Central memory CD4-positive, alpha-beta T cell (primary cell): ENCODE measurements around the gene CD81.
"Not testable (repeated sequence)": the region's sequence is repeated elsewhere in the genome, so short reads cannot be mapped to it uniquely, and the experiment has no call there.

Source experiments
- DNase-seq: peaks from one replicate; pipeline ENCODE4 v3.0.0; 2022
- total RNA-seq, 3 experiments: gene quantifications; one replicate each; lab custom pipeline; 2026; lab: John Stamatoyannopoulos, UW

CD81 gene, protein sequence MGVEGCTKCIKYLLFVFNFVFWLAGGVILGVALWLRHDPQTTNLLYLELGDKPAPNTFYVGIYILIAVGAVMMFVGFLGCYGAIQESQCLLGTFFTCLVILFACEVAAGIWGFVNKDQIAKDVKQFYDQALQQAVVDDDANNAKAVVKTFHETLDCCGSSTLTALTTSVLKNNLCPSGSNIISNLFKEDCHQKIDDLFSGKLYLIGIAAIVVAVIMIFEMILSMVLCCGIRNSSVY
- 91.8 to 179 (median 140) reads per million in 3 experiments for total RNA-seq

DNA sequence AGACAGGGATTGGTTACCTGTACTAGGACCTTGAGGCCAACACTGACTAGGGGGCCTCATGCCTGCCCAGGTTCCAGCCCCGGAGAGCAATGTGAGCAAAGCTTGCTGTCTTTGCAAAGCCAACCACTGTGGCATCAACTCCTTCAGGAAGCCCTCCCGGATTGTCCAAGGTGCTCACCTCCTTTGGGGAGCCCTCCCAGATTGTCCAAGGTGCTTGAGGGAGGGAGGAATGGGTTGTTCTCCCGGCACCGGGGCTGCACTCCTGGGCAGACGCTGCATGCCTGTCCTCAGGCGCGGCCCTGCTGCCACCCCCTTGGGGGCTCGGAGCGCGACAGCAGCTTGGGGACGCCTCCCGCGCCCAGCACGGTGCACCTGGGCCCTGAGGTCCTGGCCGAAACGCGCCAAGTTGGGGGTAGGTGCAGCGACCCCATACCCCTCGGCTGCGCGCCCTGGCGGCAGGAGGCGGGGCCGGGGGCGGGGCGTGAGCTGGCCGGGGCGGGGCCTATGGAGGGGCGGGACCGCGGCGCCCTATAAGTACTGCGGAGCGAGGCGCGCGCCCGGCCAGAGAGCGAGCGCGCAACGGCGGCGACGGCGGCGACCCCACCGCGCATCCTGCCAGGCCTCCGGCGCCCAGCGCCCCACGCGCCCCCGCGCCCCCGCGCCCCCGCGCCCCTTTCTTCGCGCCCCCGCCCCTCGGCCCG is at the start of gene CD81:
TSS of gene CD81 (plus strand) at position 560 of the 701 bp plus-strand sequence. CDS start 240 bp downstream, outside the sequence.
- DNase-seq, result peak; percentile 53

DNA sequence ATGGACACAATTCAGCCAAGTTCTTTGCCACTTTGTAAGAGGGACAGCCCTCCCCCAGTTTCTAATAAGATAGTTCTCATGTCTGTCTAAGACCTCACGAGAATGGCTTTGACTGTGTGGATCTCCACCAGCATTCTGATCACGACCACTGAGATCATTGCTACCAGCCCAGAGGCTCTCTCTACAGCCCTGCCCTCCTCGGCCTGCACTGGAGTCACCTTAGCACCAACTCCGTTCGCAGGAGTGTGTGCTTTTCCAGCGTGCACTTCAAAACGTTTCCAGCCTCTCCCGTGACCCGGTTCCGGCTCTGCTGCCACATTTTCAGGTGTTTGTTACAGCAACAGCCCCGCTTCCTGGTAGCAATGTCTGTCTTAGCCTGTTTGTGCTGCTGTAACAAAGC is 49.1 kb upstream of the CD81 start:
- no peak for DNase-seq

DNA sequence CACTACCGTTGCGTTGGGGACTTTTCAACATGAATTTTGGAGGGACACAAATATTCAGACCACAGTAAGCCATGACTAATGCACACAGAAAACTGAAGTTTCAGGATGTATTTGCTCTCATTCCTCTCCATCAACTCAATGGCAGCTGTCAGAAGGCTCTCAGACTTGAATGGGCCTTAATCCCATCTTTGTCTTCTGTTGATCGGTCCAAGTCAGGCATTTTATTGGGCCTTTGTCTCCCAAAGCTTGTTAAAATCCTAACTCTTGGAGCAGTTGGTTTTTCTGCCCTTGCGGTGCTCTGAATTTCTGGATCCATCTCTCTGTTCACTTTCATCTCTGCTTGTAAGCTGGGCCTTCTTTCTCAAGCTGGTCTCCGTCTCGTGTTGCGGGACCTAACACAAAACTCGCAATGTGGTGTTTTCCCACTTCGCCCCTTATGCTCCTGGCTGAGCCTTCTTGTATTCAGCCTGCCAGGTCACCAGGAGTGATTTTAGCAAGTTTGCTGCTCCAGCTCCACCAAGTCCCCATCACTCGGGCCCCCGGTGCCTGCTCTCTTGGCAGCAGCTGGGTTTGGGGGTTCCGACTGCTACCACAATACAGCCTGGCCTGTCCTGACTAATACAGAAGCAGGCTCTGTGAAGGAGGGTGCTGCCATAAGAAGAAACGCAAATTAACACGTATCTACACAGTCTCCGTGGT is 48.3 kb upstream of the CD81 start:
- DNase-seq, result no peak

DNA sequence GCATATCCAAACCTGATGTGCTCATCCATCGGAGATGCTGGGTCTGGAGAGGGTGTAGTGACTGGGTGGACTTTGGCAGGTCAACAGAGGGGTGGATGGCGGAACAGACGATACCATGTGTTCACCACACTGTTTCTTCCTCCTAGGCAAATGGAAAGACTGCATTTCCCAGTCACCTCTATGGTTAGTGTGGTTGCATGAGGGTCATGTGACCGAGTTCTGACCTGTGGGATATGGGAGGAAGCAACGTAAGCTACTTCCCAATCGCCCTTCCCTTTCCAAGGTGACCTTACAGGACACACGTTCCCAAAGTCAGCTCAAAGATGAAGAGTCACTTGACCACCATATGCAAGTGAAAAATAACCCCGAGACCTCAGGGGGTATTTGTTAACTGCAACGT is 47.6 kb upstream of the CD81 start:
- no peak for DNase-seq

DNA sequence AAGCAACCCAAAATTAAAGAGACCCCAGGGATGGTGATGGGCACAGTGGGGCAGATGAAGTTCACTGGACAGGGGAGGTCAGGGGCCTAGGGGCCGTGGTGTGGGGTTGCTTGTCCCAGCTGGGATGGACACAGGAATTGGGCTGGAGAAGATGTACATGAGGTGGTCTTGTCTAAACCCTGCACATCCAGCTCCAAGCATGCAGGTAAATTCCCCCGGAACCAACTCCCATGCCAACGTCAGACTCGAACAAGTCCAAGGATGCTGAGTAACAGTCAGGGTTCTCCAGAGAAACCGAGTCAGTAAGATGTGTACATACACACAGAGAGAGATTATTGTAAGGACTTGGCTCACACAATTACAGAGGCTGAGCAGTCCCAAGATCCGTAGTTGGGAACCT is 46.4 kb upstream of the CD81 start:
- no peak for DNase-seq

DNA sequence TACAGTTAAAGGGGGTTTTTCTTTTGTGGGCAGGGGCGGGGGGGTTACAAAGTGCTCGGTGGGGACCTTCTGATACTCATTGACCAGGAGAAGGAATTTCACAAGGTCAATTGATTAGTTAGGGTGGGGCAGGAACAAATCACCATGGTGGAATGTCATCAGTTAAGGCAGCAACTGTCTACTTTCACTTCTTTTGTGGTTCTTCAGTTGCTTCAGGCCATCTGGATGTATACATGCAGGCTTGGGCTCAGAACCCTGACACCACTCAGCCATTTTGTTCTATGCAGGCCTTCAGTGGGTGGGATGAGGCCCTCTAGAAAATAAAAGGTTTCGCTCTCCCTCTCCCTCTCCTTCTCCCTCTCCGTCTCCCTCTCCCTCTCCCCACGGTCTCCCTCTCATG is 45.7 kb upstream of the CD81 start:
- no peak for DNase-seq

DNA sequence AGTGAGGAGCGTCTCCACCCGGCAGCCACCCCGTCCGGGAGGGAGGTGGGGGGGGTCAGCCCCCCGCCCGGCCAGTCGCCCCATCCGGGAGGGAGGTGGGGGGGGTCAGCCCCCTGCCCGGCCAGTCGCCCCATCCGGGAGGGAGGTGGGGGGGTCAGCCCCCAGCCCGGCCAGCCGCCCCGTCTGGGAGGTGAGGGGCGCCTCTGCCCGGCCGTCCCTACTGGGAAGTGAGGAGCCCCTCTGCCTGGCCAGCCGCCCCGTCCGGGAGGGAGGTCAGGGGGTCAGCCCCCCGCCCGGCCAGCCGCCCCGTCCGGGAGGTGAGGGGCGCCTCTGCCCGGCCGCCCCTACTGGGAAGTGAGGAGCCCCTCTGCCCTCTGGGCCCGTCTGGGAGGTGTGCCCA is 44.5 kb upstream of the CD81 start:
- not testable (repeated sequence) for DNase-seq

DNA sequence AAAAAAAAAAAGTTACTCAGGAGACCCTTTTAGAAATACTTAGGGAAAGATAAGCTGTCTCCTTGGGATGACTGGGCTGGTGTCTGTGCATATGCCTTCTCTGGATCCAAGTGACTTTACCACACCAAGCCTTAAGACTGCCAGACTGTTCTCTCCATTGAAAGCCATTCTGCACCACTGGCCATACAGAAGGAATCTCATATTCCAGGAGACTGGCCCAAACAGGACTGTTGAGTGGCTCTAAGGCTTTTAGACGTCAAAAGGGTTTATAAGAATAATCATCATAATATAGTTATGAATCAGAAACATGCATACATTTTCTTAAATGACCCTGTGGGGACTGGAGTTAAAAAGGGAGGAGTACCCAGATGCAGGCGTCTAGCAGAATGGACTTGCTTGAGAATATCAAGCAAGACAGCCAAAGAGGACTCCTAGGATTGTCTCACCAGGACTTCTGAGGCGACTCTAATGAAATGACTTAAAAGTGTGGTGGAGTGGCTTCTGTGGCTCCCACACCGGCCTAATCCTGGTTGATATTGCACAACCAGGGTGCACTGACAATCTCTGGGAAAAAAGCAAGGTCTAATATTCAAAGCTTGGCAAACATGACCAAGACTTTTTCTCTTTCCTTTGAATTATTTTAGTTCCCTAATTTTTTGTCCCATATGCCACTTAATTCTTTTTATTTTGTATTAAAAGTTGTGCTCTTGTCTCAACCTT is 43.5 kb upstream of the CD81 start:
- not testable (repeated sequence) for DNase-seq

DNA sequence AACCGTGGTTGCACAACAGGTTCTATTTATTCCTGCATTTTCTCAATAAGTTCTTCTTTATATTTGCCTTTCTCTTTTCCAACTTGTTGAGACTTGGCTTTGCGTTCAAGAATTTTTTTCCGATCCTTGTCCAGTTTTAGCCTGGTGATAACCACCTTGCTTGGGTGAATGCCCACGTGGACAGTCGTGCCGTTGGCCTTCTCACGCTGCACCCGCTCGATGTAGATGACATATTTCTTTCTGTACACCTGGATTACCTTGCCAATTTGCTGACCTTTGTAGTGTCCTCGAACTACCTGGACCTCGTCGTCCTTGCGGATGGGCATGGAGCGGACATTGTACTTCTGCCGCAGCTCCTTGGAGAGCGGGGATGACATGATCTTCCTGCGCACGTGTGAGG is 41.8 kb upstream of the CD81 start:
- DNase-seq, result not testable (repeated sequence)

DNA sequence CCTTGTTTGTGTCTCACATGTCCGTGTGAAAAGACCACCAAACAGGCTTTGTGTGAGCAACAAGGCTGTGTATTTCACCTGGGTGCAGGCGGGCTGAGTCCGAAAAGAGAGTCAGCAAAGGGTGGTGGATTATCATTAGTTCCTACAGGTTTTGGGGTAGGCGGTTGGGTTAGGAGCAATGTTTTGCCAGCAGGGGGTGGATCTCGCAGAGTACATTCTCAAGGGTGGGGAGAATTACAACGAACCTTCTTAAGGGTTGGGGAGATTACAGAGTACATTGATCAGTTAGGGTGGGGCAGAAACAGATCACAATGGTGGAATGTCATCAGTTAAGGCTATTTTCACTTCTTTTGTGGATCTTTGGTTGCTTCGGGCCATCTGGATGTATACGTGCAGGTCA is 38.4 kb upstream of the CD81 start:
- DNase-seq, result not testable (repeated sequence)

DNA sequence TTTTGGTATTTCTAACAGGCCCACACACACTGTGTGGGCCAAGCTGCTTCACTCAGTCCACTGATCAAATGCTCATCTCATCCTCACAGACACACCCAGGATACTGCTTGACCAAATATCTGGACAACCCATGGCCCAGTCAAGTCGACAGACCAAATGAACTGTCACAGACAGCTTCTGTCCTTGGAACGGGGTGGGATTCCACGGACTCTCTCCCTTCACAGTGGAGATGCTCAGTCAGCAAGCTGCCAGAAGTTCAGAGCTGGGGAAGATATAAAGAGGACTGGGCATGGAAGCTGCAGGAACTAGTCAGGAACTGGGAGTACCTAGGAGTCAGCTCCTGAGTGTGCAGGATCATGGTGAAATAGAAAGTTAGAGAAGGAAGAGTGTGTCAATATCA is 34.6 kb upstream of the CD81 start:
- no peak for DNase-seq

DNA sequence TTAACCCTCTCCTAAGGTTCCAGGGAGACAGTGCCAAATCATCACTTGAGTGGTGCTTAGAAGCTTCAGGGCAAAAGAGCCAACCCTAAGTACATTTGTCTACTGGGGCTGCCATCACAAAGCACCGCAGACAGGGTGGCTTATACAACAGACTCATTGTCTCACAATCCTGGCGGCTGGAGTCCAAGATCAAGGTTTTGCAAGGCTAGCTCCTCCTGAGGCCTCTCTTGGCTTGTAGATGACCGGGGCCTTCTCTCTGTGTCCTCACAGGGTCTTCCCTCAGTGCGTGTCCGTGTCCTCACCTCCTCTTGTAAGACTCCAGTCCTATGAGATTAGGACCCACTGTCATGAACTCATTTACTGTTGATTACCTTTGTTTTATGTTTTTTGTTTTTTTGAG is 34.1 kb upstream of the CD81 start:
- no peak for DNase-seq

DNA sequence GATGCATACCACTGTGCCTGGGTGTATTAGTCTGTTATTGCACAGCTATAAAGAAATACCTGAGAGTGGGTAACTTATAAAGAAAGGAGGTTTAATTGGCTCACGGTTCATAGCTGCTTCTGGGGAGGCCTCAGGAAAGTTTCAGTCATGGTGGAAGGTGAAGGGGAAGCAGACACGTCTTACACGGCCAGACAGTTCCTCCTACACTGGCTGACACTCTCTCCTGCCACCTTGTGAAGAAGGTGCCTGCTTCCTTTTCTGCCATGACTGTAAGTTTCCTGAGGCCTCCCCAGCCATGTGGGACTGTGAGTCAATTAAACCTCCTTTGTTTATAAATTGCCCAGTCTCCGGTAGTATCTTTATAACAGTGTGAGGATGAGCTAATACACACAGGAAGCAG is 33.6 kb upstream of the CD81 start:
- DNase-seq, result no peak

DNA sequence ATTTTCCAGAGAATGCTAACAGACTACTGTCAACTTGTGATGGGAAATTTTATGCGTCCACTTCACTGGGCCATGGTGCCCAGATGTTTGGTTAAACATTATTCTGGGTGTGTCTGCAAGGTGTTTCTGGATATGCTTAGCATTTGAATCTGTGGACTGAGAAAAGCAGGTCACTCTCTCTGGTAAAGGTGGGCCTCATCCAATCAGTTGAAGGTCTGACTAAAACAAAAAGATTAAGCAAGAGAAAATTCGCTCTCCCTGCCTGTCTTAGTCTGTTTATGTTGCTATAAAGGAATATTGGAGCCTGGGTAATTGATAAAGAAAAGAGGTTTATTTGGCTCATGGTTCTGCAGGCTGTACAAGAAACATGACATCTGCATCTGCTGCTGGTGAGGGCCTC is 32.1 kb upstream of the CD81 start:
- no peak for DNase-seq

DNA sequence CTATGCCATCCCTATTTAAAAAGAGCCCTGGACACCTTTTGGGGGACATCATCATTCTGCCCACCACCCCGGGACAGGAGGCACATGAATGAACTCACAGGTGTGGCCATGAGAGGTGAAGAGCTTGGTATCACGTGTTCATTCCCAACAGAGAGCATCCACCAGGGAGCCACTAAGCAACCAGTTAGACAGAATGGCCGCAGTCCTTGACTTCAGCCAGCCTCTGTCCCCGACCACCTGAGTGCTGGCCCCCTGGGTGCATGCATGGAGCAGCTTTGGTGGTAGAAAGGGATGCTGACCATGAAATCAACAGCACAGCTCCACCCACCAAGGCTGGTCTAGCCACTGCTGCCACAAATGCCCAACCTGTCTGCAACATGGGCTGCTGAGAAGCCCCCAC is 31.1 kb upstream of the CD81 start:
- DNase-seq, result no peak

DNA sequence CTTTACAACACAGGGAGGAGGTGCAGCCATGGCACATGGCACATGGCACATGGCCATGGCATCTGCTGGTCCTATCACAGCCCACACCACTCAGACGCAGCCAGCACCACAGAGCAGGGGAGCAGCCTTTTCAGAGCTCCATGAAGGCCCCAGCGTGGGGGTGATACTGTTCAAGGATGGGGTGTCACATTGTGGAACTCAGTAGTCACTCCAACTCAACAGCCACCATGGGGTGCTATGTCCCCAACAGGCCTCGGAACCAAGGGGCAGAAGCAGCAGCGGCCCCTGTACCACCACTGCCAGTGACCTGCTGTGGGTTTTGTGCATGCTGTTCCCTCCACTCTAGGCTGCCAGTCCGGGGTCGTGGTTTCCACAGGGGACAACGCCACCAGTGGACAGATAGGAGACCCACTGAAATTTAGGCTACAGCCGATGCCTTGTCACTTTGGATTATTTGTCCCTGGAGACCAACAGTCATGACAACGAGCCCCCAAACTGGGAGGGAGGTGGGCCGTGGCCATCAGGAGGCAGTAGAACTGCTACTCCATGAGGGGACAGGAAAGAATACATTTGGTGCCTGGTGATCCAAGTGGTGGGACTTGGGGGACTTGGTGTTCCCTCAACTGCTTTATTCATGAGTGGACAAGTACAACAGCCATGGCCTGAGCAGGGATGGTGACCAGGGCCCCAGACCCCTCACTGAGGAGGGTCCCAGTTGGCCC is 30.4 kb upstream of the CD81 start:
- no peak for DNase-seq

DNA sequence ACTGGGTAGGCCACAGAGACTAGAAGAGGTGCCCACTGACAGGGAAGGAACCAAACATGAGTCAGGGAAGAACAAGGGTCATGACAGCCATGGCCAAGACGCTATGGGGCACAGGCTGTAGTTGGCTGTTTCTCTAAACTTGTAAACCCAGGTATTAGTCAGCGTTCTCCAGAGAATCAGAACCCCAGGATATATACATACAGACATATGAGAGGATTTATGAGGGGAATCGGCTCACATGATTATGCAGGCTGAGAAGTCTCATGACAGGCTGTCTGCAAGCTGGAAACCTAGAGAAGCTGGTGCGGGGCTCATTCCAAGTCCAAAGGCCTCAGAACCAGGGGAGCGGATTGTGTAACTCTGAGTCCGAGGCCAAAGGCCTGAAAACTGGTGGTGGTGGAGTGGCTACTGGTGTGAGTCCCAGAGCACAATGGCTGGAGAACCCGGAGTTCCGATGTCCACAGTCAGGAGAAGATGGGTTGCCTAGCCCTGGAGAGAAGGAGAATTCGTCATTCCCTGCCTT is 29.7 kb upstream of the CD81 start:
- DNase-seq, result no peak

DNA sequence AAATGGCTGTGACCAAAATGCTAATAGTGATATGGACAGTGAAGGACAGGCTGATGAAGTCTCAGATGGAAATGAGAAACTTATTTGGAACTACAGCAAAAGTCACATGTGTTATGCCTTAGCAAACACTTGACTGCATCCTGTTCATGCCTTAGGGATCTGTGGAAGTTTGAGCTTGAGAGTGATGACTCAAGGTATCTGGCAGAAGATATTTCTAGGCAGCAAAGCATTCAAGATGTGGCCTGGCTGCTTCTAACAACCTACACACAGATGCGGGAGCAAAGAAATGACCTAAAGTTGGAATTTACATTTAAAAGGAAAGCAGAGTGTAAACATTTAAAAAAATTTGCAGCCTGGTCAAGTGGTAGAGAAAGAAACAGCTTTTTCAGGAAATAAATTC is 28.1 kb upstream of the CD81 start:
- DNase-seq, result no peak

DNA sequence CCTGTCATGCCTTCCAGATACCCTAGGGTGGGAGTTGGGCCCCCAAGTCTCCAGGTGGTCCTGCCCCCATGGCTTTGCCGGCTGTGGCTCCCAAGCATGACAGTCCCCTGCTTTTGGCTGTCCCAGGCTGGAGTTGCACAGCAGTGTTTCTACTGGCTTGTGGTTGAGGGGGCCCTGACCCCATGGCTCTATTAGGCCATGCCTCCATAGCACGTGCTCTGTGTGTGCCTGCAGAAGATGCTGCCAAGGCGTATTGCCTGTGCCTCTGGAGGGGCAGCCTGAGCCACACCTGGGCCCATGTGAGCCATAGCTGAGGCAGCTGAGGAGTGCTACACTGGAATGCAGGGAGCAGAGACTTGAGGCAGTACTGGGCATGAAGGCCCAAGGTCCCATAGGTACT is 25.4 kb upstream of the CD81 start:
- DNase-seq, result no peak

DNA sequence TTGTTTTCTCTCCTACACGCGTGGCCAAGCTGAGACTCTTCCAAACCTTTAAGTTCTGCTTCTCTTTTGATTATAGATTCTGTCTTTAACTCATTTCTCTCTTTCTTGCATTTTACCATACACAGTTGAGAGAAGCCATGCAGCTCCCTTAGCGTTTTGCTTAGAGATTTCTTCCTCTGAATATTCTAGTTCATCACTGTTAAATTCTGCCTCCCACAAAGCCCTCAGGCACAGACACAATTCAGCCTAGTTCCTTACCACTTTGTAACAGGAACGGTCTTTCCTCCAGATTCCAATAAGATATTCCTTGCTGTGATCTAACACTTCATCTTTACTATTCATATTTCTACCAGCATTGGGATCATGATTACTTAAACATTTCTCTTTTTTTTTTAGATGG is 24.7 kb upstream of the CD81 start:
- no peak for DNase-seq

DNA sequence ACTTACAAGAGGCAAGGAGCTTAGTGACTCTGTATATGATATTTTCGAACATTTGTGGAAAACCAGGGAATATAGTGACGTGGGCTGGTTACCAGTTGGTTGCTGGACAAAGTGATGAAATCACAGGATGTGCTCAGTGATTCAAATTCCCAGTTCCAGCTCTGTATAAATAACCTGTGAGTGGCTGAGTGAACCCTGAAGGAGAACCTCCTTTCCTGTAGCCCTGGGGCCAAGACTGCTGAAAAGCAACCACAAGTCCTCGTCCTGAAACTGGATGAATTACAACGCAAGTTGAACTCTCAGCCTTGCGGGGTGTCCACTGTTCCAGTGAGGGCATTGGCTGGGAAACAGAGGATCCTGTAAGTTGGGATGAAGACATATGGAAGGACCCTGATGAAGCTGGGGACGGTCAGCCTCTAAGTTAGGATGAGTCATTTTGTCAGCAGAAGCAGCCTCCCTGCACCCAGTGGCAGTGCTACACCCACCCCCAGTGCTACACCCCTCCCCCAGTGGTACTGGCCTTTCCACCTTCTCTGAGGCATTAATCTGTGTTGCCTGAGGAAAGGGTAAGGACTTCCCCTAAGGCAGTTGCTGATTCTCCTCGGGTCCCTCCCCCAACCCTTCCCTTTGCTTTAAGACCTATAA is 22.0 kb upstream of the CD81 start:
- no peak for DNase-seq

DNA sequence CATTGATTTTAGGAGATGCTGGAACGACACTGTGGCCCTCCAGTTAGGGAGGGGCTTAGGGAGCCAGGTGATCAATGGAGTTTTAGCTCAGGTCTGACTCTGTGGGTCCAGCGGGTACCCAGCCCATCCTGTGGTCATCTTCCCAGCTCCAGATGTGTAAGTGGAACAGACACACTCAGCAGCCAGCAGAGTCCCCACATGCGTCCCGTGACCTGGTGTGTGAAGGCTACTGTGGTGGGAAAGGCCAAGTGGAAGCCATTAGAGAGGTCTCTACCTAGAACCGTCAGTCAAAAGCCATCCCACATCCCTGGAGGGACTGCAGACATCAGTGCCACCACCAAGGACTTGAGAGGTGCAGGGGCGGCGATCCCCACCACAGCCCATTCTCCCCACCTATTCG is 19.9 kb upstream of the CD81 start:
- DNase-seq, result no peak
